Caco-2 (cell line): ENCODE data around the gene TBC1D12. TPM values are rescaled to one million over a fixed set of nuclear protein-coding genes. Genes with fewer than 3 reads are reported as not detected.

Source experiments
- BruUV-seq: library from RNA; stranded (reverse); fragments of 400-500 nt; replicated peaks from 2 replicates; lab custom pipeline; 2021; lab: Mats Ljungman, UMichigan
- CTCF ChIA-PET: fragments of 300-600 bp; sonication (Branson Sonifier 250); formaldehyde crosslinking; loops from one replicate; lab custom pipeline; 2022; ENCODE audit warnings: antibody characterized with exemption; lab: Charles Lee
- POLR2A ChIA-PET: fragments of 300-600 bp; sonication (Branson Sonifier 250); formaldehyde crosslinking; loops from one replicate; lab custom pipeline; 2022; ENCODE audit warnings: antibody characterized with exemption; lab: Charles Lee
- DNase-seq, 2 experiments: peaks; one replicate each; pipeline versions ENCODE4 v3.0.0 to v3.0.0-alpha.2; 2020 to 2022
- H3K27me3 ChIP-seq: replicated peaks from 2 replicates; pipeline ENCODE4 v1.6.0; 2011; ENCODE audit warnings: low read length; ENCODE audit not compliant: control insufficient read depth, insufficient read depth
- H3K36me3 ChIP-seq: 2 replicates; pipeline ENCODE4 v1.5.1; 2011; ENCODE audit warnings: low read length; ENCODE audit not compliant: control insufficient read depth, insufficient read depth
- H3K4me1 ChIP-seq: fragments of 250-450 bp; sonication (Bioruptor Pico); 2 replicates; pipeline ENCODE4 v1.5.1; 2020; ENCODE audit warnings: mild to moderate bottlenecking
- H3K4me3 ChIP-seq: 2 replicates; pipeline ENCODE4 v1.5.1; 2011; ENCODE audit warnings: low read depth, mild to moderate bottlenecking, control low read depth, low read length
- H3K9me3 ChIP-seq: fragments of 250-450 bp; sonication (Bioruptor Pico); 2 replicates; pipeline ENCODE4 v1.5.1; 2020; ENCODE audit warnings: mild to moderate bottlenecking, moderate library complexity
- H3K27ac Mint-ChIP-seq: one replicate; pipeline ENCODE4 v1.8.0; 2022; ENCODE audit warnings: mixed read lengths; ENCODE audit not compliant: unreplicated experiment
- H3K27me3 Mint-ChIP-seq: one replicate; pipeline ENCODE4 v1.8.0; 2022; ENCODE audit warnings: mixed read lengths; ENCODE audit not compliant: insufficient read depth, unreplicated experiment
- H3K36me3 Mint-ChIP-seq: one replicate; pipeline ENCODE4 v1.8.0; 2022; ENCODE audit warnings: mild to moderate bottlenecking, mixed read lengths; ENCODE audit not compliant: insufficient read depth, unreplicated experiment
- H3K4me1 Mint-ChIP-seq: one replicate; pipeline ENCODE4 v1.8.0; 2022; ENCODE audit warnings: low read depth, mixed read lengths; ENCODE audit not compliant: unreplicated experiment
- H3K4me3 Mint-ChIP-seq: one replicate; pipeline ENCODE4 v1.8.0; 2022; ENCODE audit warnings: mild to moderate bottlenecking, moderate library complexity, mixed read lengths; ENCODE audit not compliant: unreplicated experiment
- H3K9me3 Mint-ChIP-seq: one replicate; pipeline ENCODE4 v1.8.0; 2022; ENCODE audit warnings: mixed read lengths; ENCODE audit not compliant: unreplicated experiment
- CTCF ChIP-seq, 2 experiments: fragments of 200-600 bp in 1 of 2; IDR thresholded peaks; 1 replicate in 1 of 2; 2 replicates in 1 of 2; pipeline versions ENCODE4 v1.5.1 to v1.8.0; 2011 to 2022; ENCODE audit warnings: antibody characterized with exemption in 1 of 2, control low read depth in 1 of 2, inconsistent platforms in 1 of 2, low read depth in 1 of 2, low read length in 1 of 2, mild to moderate bottlenecking in 1 of 2, moderate library complexity in 1 of 2; ENCODE audit not compliant: insufficient read depth in 1 of 2, severe bottlenecking in 1 of 2, unreplicated experiment in 1 of 2
- intact Hi-C: fragments of 100-400 bp; cut with micrococcal nuclease; formaldehyde crosslinking; loops from one replicate; pipeline ENCODE4 v1.10.0; 2022; ENCODE audit not compliant: unreplicated experiment
- total RNA-seq: library from RNA; stranded (reverse); gene quantifications from 2 replicates; pipeline ENCODE4 v1.2.3, GENCODE V29; 2022

Gene TBC1D12
- total RNA-seq, 1 experiment from 2014 or later: 32.1 TPM

GRCh38 chr10:94409021-94409657 is 6.8 kb downstream of the TBC1D12 start:
- no peak for DNase-seq
- Mint-ChIP-seq H3K27ac (no peak overlapping the region), H3K27me3 (no peaks in the 10 kb centered on the region), H3K4me3 (no peak overlapping the region), H3K4me1 (peaks cover 35% of the 10 kb centered on the region), H3K9me3 (no peaks in the 10 kb centered on the region), H3K36me3 (peaks cover 25% of the 10 kb centered on the region)
- ChIA-PET POLR2A (no interaction called here), CTCF (interaction anchor here (0.7 to 3.9 kb wide), 3 partner anchors 30 to 95 kb away, joined by 5 to 15 read pairs (median 5); no protein-coding TSS in a partner anchor)
- Histone ChIP-seq H3K36me3 (no peaks in the 10 kb centered on the region; the same call in 1 of the 2 replicates), H3K27me3 (no peaks in the 10 kb centered on the region), H3K4me1 (peaks cover 69% of the 10 kb centered on the region), H3K4me3 (no peak overlapping the region), H3K9me3 (no peaks in the 10 kb centered on the region)
- TF ChIP-seq CTCF (IDR thresholded peaks at IDR 0.05; ENCODE audit: insufficient read depth in 1 of 2, low read depth in 1 of 2, low read length in 1 of 2, severe bottlenecking in 1 of 2, unreplicated experiment in 1 of 2): no peak
- no TSS peak for BruUV-seq
- intact Hi-C loops: no loop called here

- no peak for DNase-seq
- BruUV-seq: no TSS peak
- no peaks in the 10 kb centered on the region for H3K9me3 Mint-ChIP-seq
- H3K36me3 Mint-ChIP-seq: peaks cover 12% of the 10 kb centered on the region
- intact Hi-C loops: no loop called here
- TF ChIP-seq CTCF (IDR thresholded peaks at IDR 0.05; ENCODE audit: insufficient read depth in 1 of 2, low read depth in 1 of 2, low read length in 1 of 2, severe bottlenecking in 1 of 2, unreplicated experiment in 1 of 2): no peak
- peak overlapping the region; percentile 58 for H3K4me3 Mint-ChIP-seq
- Histone ChIP-seq H3K4me1 (peaks cover 56% of the 10 kb centered on the region), H3K36me3 (no peaks in the 10 kb centered on the region), H3K4me3 (no peak overlapping the region), H3K27me3 (no peaks in the 10 kb centered on the region), H3K9me3 (no peaks in the 10 kb centered on the region)
- H3K27ac Mint-ChIP-seq: peak overlapping the region; percentile 66
- ChIA-PET CTCF (interaction anchor here (0.7 to 3.9 kb wide), 3 partner anchors 9 to 33 kb away, joined by 3 to 15 read pairs (median 5); partner anchors contain the start of gene TBC1D12), POLR2A (interaction anchor here (1.4 kb wide), 1 partner anchor 9 kb away, joined by 22 read pairs; the partner anchor contains the start of gene TBC1D12)
- H3K4me1 Mint-ChIP-seq: peaks cover 44% of the 10 kb centered on the region
- no peaks in the 10 kb centered on the region for H3K27me3 Mint-ChIP-seq
Measured at GRCh38 chr10:94411304-94411703, 9.0 kb downstream of the TBC1D12 start.

- Histone ChIP-seq H3K4me1 (peaks cover 45% of the 10 kb centered on the region), H3K36me3 (no peaks in the 10 kb centered on the region), H3K27me3 (no peaks in the 10 kb centered on the region), H3K4me3 (no peak overlapping the region), H3K9me3 (no peaks in the 10 kb centered on the region)
- TF ChIP-seq CTCF (IDR thresholded peaks at IDR 0.05; ENCODE audit: insufficient read depth in 1 of 2, low read depth in 1 of 2, low read length in 1 of 2, severe bottlenecking in 1 of 2, unreplicated experiment in 1 of 2): no peak
- no peak for DNase-seq
- POLR2A ChIA-PET: interaction anchor here (1.1 kb wide), 1 partner anchor 10 kb away, joined by 5 read pairs; the partner anchor contains the start of gene TBC1D12
- intact Hi-C loops: no loop called here
- CTCF ChIA-PET: no interaction called here
- no TSS peak for BruUV-seq
- Mint-ChIP-seq H3K36me3 (peaks cover 7% of the 10 kb centered on the region), H3K27me3 (no peaks in the 10 kb centered on the region), H3K4me1 (peaks cover 43% of the 10 kb centered on the region), H3K27ac (peak overlapping the region; percentile 39), H3K9me3 (no peaks in the 10 kb centered on the region), H3K4me3 (no peak overlapping the region)
Measured at GRCh38 chr10:94412449-94412848, 10.1 kb downstream of the TBC1D12 start.
